ENCODE measurements around the gene FAM168A.

Gene FAM168A

DNA sequence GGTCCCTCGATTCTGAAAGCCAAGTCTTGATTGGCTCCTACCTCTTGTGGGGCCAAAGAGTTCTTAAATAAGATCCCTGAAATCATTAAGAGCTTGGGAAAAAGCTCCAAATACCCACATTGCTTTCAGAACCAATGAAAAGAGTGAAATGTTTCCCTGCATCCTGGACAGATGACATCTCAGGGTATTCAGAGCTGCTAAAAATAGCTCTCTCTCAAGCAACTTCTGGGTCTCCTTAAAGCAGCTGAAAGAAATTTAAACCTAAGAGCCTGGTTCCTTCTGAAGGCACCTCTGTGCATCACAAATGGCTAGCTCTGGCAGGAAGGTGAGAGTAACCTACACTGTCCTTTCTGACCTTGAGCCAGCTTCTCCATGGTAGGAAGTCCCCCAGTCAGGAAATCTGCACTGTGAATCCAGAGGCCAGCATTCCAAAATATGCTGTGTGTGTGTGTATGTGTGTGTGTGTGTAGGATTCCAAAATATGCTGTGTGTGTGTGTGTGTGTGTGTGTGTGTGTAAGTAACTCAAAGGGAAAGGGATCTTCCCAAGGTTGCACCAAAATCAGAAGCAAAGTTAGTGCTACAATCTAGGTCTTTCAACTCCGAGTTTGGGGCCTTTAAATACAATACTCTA, 171.6 kb downstream of the FAM168A start:
- TF ChIP-seq, protein P1, sequence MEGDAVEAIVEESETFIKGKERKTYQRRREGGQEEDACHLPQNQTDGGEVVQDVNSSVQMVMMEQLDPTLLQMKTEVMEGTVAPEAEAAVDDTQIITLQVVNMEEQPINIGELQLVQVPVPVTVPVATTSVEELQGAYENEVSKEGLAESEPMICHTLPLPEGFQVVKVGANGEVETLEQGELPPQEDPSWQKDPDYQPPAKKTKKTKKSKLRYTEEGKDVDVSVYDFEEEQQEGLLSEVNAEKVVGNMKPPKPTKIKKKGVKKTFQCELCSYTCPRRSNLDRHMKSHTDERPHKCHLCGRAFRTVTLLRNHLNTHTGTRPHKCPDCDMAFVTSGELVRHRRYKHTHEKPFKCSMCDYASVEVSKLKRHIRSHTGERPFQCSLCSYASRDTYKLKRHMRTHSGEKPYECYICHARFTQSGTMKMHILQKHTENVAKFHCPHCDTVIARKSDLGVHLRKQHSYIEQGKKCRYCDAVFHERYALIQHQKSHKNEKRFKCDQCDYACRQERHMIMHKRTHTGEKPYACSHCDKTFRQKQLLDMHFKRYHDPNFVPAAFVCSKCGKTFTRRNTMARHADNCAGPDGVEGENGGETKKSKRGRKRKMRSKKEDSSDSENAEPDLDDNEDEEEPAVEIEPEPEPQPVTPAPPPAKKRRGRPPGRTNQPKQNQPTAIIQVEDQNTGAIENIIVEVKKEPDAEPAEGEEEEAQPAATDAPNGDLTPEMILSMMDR (conservative IDR thresholded peaks at IDR 0.05; ENCODE audit: control insufficient read depth, insufficient read depth, low read depth, low read length) = no peak
- H3K4me3 ChIP-seq (ENCODE audit: control insufficient read depth, low read depth, low read length) = no peak overlapping the region
- no peak for DNase-seq (ENCODE audit: low read depth)

- DNase-seq (ENCODE audit: low read depth) = no peak
- TF ChIP-seq, protein P1 (conservative IDR thresholded peaks at IDR 0.05; ENCODE audit: control insufficient read depth, insufficient read depth, low read depth, low read length) = no peak
- no peak overlapping the region for H3K4me3 ChIP-seq (ENCODE audit: control insufficient read depth, low read depth, low read length)
These were observed 172.8 kb downstream of the FAM168A start for GRCh38 chr11:73425108-73425507.

DNA sequence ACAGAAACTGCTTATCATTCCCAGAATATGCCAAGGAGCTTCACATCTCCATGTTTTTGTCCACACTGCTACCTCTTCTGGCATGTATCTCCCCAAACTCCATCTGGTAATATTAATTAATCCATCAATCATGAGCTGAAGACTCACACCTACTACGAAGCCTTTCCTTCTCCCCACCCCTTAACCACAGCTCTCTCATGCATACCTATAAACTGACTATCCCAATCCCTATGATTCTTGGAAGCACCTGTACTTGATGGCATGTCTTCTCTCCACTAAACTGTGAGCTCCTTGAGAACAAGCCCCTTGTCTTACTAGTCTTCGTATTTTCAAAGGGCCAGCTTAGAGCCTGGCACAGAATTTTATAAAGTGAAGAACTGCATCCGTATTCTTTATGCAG, 174.4 kb downstream of the FAM168A start:
- H3K4me3 ChIP-seq (ENCODE audit: control insufficient read depth, low read depth, low read length) = no peak overlapping the region
- TF ChIP-seq, protein P1 (conservative IDR thresholded peaks at IDR 0.05; ENCODE audit: control insufficient read depth, insufficient read depth, low read depth, low read length) = no peak
- DNase-seq (ENCODE audit: low read depth) = no peak

GRCh38 chr11:73422886-73423285, 175.0 kb downstream of the FAM168A start:
- TF ChIP-seq, protein P1 (conservative IDR thresholded peaks at IDR 0.05; ENCODE audit: control insufficient read depth, insufficient read depth, low read depth, low read length) = no peak
- H3K4me3 ChIP-seq (ENCODE audit: control insufficient read depth, low read depth, low read length) = no peak overlapping the region
- DNase-seq (ENCODE audit: low read depth) = no peak

- TF ChIP-seq, protein P1 (conservative IDR thresholded peaks at IDR 0.05; ENCODE audit: control insufficient read depth, insufficient read depth, low read depth, low read length) = no peak
- no peak for DNase-seq (ENCODE audit: low read depth)
- no peak overlapping the region for H3K4me3 ChIP-seq (ENCODE audit: control insufficient read depth, low read depth, low read length)
These were observed 177.8 kb downstream of the FAM168A start for GRCh38 chr11:73420136-73420535.

GRCh38 chr11:73416786-73417185, 181.1 kb downstream of the FAM168A start:
- no peak overlapping the region for H3K4me3 ChIP-seq (ENCODE audit: control insufficient read depth, low read depth, low read length)
- TF ChIP-seq, protein P1 (conservative IDR thresholded peaks at IDR 0.05; ENCODE audit: control insufficient read depth, insufficient read depth, low read depth, low read length) = no peak
- DNase-seq (ENCODE audit: low read depth) = peak; percentile 65
